ENCODE data around the gene NEB.
A peak's percentile ranks its signal among the peaks of the same experiment; 100 is the strongest.

The NEB gene

GRCh38 chr2:151661625-151662024, 72.7 kb downstream of the NEB start:
- H3K4me3 ChIP-seq (ENCODE audit: control insufficient read depth, low read depth, low read length), result no peak overlapping the region
- no peak for TF ChIP-seq CTCF (conservative IDR thresholded peaks at IDR 0.05; ENCODE audit: control insufficient read depth, insufficient read depth, low read depth, low read length)
- no peak for DNase-seq (ENCODE audit: low read depth)

GRCh38 chr2:151658081-151658480, 76.2 kb downstream of the NEB start:
- TF ChIP-seq CTCF (conservative IDR thresholded peaks at IDR 0.05; ENCODE audit: control insufficient read depth, insufficient read depth, low read depth, low read length), result no peak
- no peak for DNase-seq (ENCODE audit: low read depth)
- no peak overlapping the region for H3K4me3 ChIP-seq (ENCODE audit: control insufficient read depth, low read depth, low read length)

GRCh38 chr2:151657667-151658076, 76.6 kb downstream of the NEB start:
- peak; percentile 34 for DNase-seq (ENCODE audit: low read depth)

GRCh38 chr2:151655663-151656398, 78.4 kb downstream of the NEB start:
- no peak overlapping the region for H3K4me3 ChIP-seq (ENCODE audit: control insufficient read depth, low read depth, low read length)
- no peak for TF ChIP-seq CTCF (conservative IDR thresholded peaks at IDR 0.05; ENCODE audit: control insufficient read depth, insufficient read depth, low read depth, low read length)
- DNase-seq (ENCODE audit: low read depth), result no peak

More at GRCh38 chr2:151657667-151658076, 76.6 kb downstream of the NEB start:
- TF ChIP-seq CTCF (conservative IDR thresholded peaks at IDR 0.05; ENCODE audit: control insufficient read depth, insufficient read depth, low read depth, low read length), result no peak
- no peak overlapping the region for H3K4me3 ChIP-seq (ENCODE audit: control insufficient read depth, low read depth, low read length)

GRCh38 chr2:151654891-151655290, 79.4 kb downstream of the NEB start:
- DNase-seq (ENCODE audit: low read depth), result no peak
- TF ChIP-seq CTCF (conservative IDR thresholded peaks at IDR 0.05; ENCODE audit: control insufficient read depth, insufficient read depth, low read depth, low read length), result no peak
- no peak overlapping the region for H3K4me3 ChIP-seq (ENCODE audit: control insufficient read depth, low read depth, low read length)

- no peak for DNase-seq (ENCODE audit: low read depth)
- no peak for TF ChIP-seq CTCF (conservative IDR thresholded peaks at IDR 0.05; ENCODE audit: control insufficient read depth, insufficient read depth, low read depth, low read length)
- H3K4me3 ChIP-seq (ENCODE audit: control insufficient read depth, low read depth, low read length), result no peak overlapping the region
These were observed 80.2 kb downstream of the NEB start for GRCh38 chr2:151654085-151654484.
